GM19043 (cell line): Measurements from ENCODE around the gene HDAC4.

Source experiments
- ATAC-seq: cut with Tn5 transposase; IDR thresholded peaks from one replicate; pipeline ENCODE4 v1.9.1; 2021; ENCODE audit warnings: low read depth; ENCODE audit not compliant: unreplicated experiment

HDAC4 gene

GRCh38 chr2:239226677-239227581, 173.9 kb downstream of the HDAC4 start:
- no peak for ATAC-seq

- ATAC-seq = no peak
Measured at GRCh38 chr2:239225871-239226561, 174.8 kb downstream of the HDAC4 start.

- no peak for ATAC-seq
Measured at GRCh38 chr2:239225371-239225851, 175.4 kb downstream of the HDAC4 start.

GRCh38 chr2:239224955-239225354, 175.9 kb downstream of the HDAC4 start:
- ATAC-seq = no peak

- no peak for ATAC-seq
Measured at GRCh38 chr2:239224199-239224570, 176.6 kb downstream of the HDAC4 start.

- no peak for ATAC-seq
Measured at GRCh38 chr2:239223310-239224198, 177.3 kb downstream of the HDAC4 start.

GRCh38 chr2:239222706-239223309, 178.0 kb downstream of the HDAC4 start:
- ATAC-seq = no peak

- no peak for ATAC-seq
Measured at GRCh38 chr2:239222312-239222660, 178.5 kb downstream of the HDAC4 start.

GRCh38 chr2:239220981-239221396, 179.8 kb downstream of the HDAC4 start:
- no peak for ATAC-seq

GRCh38 chr2:239220341-239220740, 180.5 kb downstream of the HDAC4 start:
- ATAC-seq = no peak

GRCh38 chr2:239216614-239217273, 184.1 kb downstream of the HDAC4 start:
- no peak for ATAC-seq

GRCh38 chr2:239215988-239216613, 184.7 kb downstream of the HDAC4 start:
- ATAC-seq = no peak

- ATAC-seq = no peak
Measured at GRCh38 chr2:239215136-239215925, 185.5 kb downstream of the HDAC4 start.

GRCh38 chr2:239214725-239215124, 186.1 kb downstream of the HDAC4 start:
- no peak for ATAC-seq

GRCh38 chr2:239213643-239214101, 187.1 kb downstream of the HDAC4 start:
- ATAC-seq = no peak

- ATAC-seq = no peak
Measured at GRCh38 chr2:239212929-239213642, 187.7 kb downstream of the HDAC4 start.

GRCh38 chr2:239212121-239212928, 188.5 kb downstream of the HDAC4 start:
- ATAC-seq = no peak
